ENCODE measurements around the gene LRBA. TPM values are rescaled to one million over a fixed set of nuclear protein-coding genes. Genes with fewer than 3 reads are reported as not detected.

The LRBA gene
- total RNA-seq, 1 experiment from 2014 or later: 55.3 TPM

- no peak for DNase-seq
- no CpG with 5 or more reads among the region's 9 CpGs for WGBS (ENCODE audit: extremely low coverage, insufficient read length, low lambda C conversion rate)
- peaks cover 30% of the 10 kb centered on the region; the same call in 1 of the 2 replicates for H3K27me3 ChIP-seq (ENCODE audit: insufficient read depth, low read length)
These were observed 434.8 kb downstream of the LRBA start for GRCh38 chr4:150580306-150580705.

More at GRCh38 chr4:150580306-150580705, 434.8 kb downstream of the LRBA start:
- no peak overlapping the region for H2BK120ac ChIP-seq (ENCODE audit: low read depth, low read length, poor library complexity, severe bottlenecking)
- H3K14ac ChIP-seq (ENCODE audit: insufficient read depth, low read length): no peak overlapping the region
- Mint-ChIP-seq H3K9me3 (peaks cover 0 to 3% of the 10 kb centered on the region in 2 experiments; a peak in 1 of 5 replicates), H3K4me3 (peak overlapping the region; percentile 69 to 84), H3K27ac (no peak overlapping the region), H3K4me1 (peaks cover 44 to 55% of the 10 kb centered on the region in 2 experiments), H3K36me3 (ENCODE audit: insufficient read depth in 1 of 3, low read depth in 3 of 3) (no peaks in the 10 kb centered on the region), H3K27me3 (ENCODE audit: low read depth) (peaks cover 69% of the 10 kb centered on the region)
- peaks cover 4% of the 10 kb centered on the region for H4K20me1 ChIP-seq (ENCODE audit: control insufficient read depth, insufficient read depth, insufficient read length)
- H3K9ac ChIP-seq (ENCODE audit: extremely low read depth, insufficient read length, low read length): no peak overlapping the region
- 0 out of 2 replicates have a peak, but pooled peaks cover 2% of the 10 kb centered on the region for H3K4me1 ChIP-seq (ENCODE audit: insufficient read depth, low read length)
- H2BK5ac ChIP-seq (ENCODE audit: insufficient read length, low read length): no peak overlapping the region
- peaks cover 35% of the 10 kb centered on the region for H3K23me2 ChIP-seq (ENCODE audit: insufficient read length, low read depth, low read length, poor library complexity, severe bottlenecking)
- no peak overlapping the region for H3K56ac ChIP-seq (ENCODE audit: insufficient read length, low read depth, low read length)
- H3K79me2 ChIP-seq (ENCODE audit: insufficient read depth, low read length): no peaks in the 10 kb centered on the region
- H3K4me2 ChIP-seq (ENCODE audit: insufficient read depth, insufficient read length, low read length): peak overlapping the region; percentile 45
- H2BK12ac ChIP-seq (ENCODE audit: insufficient read length, low read depth, low read length): no peak overlapping the region
- no peak overlapping the region for H2AK5ac ChIP-seq (ENCODE audit: insufficient read length, low read length)
- H4K8ac ChIP-seq (replicated peaks; ENCODE audit: insufficient read length, low read depth, low read length): no peak overlapping the region
- no peak overlapping the region for H3T11ph ChIP-seq (ENCODE audit: low read length)
- no peak overlapping the region for H2AFZ ChIP-seq (ENCODE audit: low read length)
- TF ChIP-seq CTCF (conservative IDR thresholded peaks at IDR 0.05): no peak
- no peak overlapping the region for H3K18ac ChIP-seq (ENCODE audit: insufficient read length, low read depth, low read length)
- no peak overlapping the region for H2BK20ac ChIP-seq (ENCODE audit: low read depth, low read length, poor library complexity, severe bottlenecking)
- H3K9me3 ChIP-seq (ENCODE audit: control insufficient read depth, low read depth, low read length): no peaks in the 10 kb centered on the region
- no peak overlapping the region for H3K23ac ChIP-seq (ENCODE audit: insufficient read length, low read depth, low read length)
- no peak overlapping the region for H4K91ac ChIP-seq (ENCODE audit: insufficient read length, low read depth, low read length)
- no peaks in the 10 kb centered on the region for H3K79me1 ChIP-seq (ENCODE audit: insufficient read depth, low read depth, low read length, poor library complexity, severe bottlenecking)
- no peak overlapping the region for H2BK15ac ChIP-seq (ENCODE audit: low read depth, low read length)
- H4K5ac ChIP-seq (ENCODE audit: insufficient read length, low read depth, low read length): no peak overlapping the region
- H3K27ac ChIP-seq (ENCODE audit: insufficient read length, low read depth, low read length): no peak overlapping the region
- H3K4ac ChIP-seq (ENCODE audit: low read depth, low read length): no peak overlapping the region
